Dendritic cell treated with granulocyte-macrophage colony-stimulating factor and Interleukin-4, amounts not matched to agents 40 ng/mL and 50 ng/mL, for 4 days (primary cell): ENCODE results near the gene RPAP2.
"Not testable (repeated sequence)": the region's sequence is repeated elsewhere in the genome, so short reads cannot be mapped to it uniquely, and the experiment has no call there.

Experiments used
- H3K27ac Mint-ChIP-seq: one replicate; pipeline ENCODE4 v1.8.0; 2022; ENCODE audit warnings: mild to moderate bottlenecking, mixed read lengths
- H3K27me3 Mint-ChIP-seq: one replicate; pipeline ENCODE4 v1.8.0; 2022; ENCODE audit warnings: mild to moderate bottlenecking, mixed read lengths
- H3K36me3 Mint-ChIP-seq: one replicate; pipeline ENCODE4 v1.8.0; 2022; ENCODE audit warnings: low read depth, mixed read lengths
- H3K4me1 Mint-ChIP-seq: one replicate; pipeline ENCODE4 v1.8.0; 2022; ENCODE audit warnings: low read depth, mixed read lengths
- H3K4me3 Mint-ChIP-seq: one replicate; pipeline ENCODE4 v1.8.0; 2022; ENCODE audit warnings: mild to moderate bottlenecking, moderate library complexity, mixed read lengths
- H3K9me3 Mint-ChIP-seq: one replicate; pipeline ENCODE4 v1.8.0; 2022; ENCODE audit warnings: mixed read lengths
- intact Hi-C: fragments of 100-400 bp; cut with micrococcal nuclease; formaldehyde crosslinking; loops from one replicate; pipeline ENCODE4 v1.15.0; 2022

RPAP2 gene

GRCh38 chr1:92430030-92430429, 131.2 kb downstream of the RPAP2 start:
- no peak overlapping the region for H3K27ac Mint-ChIP-seq
- intact Hi-C loops = no loop called here
- no peaks in the 10 kb centered on the region for H3K36me3 Mint-ChIP-seq
- H3K27me3 Mint-ChIP-seq = no peaks in the 10 kb centered on the region
- peaks cover under 1% of the 10 kb centered on the region for H3K9me3 Mint-ChIP-seq
- no peak overlapping the region for H3K4me3 Mint-ChIP-seq
- no peaks in the 10 kb centered on the region for H3K4me1 Mint-ChIP-seq

- H3K4me3 Mint-ChIP-seq, H3K27ac Mint-ChIP-seq, intact Hi-C loops, H3K4me1 Mint-ChIP-seq, H3K27me3 Mint-ChIP-seq, H3K36me3 Mint-ChIP-seq: not testable (repeated sequence)
- peaks cover 11% of the 10 kb centered on the region for H3K9me3 Mint-ChIP-seq
Measured at GRCh38 chr1:92434572-92434971, 135.7 kb downstream of the RPAP2 start.

DNA sequence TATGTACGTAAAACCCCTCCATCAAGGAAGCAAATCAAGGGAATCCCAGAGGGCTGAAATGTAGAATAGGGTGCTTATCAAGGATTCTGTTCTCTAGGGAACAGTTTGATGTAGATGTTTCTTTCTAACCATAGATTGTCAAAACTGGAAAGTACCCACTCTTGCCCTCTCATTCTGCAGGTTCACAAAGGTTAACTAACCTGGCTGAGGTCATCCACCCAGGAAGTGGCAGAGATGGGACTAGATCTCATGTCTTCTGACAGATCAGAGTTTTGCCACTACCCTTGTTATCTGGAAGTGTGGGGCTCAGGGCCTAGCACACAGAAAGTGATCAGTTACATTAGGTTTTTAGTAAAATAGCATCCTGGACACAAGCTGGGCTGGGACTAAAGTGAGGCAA, 140.4 kb downstream of the RPAP2 start:
- no peak overlapping the region for H3K4me3 Mint-ChIP-seq
- H3K4me1 Mint-ChIP-seq = peaks cover 4% of the 10 kb centered on the region
- intact Hi-C loops = no loop called here
- peaks cover 11% of the 10 kb centered on the region for H3K9me3 Mint-ChIP-seq
- no peaks in the 10 kb centered on the region for H3K36me3 Mint-ChIP-seq
- H3K27me3 Mint-ChIP-seq = no peaks in the 10 kb centered on the region
- H3K27ac Mint-ChIP-seq = no peak overlapping the region

- Mint-ChIP-seq H3K4me1 (peaks cover 9% of the 10 kb centered on the region), H3K27ac (no peak overlapping the region), H3K36me3 (no peaks in the 10 kb centered on the region), H3K9me3 (no peaks in the 10 kb centered on the region), H3K4me3 (no peak overlapping the region), H3K27me3 (no peaks in the 10 kb centered on the region)
- intact Hi-C loops = no loop called here
Measured at GRCh38 chr1:92441316-92441696, 142.4 kb downstream of the RPAP2 start.

GRCh38 chr1:92441697-92442342, 143.0 kb downstream of the RPAP2 start:
- no peaks in the 10 kb centered on the region for H3K36me3 Mint-ChIP-seq
- no peaks in the 10 kb centered on the region for H3K27me3 Mint-ChIP-seq
- intact Hi-C loops = no loop called here
- no peaks in the 10 kb centered on the region for H3K9me3 Mint-ChIP-seq
- peaks cover 14% of the 10 kb centered on the region for H3K4me1 Mint-ChIP-seq
- no peak overlapping the region for H3K4me3 Mint-ChIP-seq
- H3K27ac Mint-ChIP-seq = no peak overlapping the region

- intact Hi-C loops = no loop called here
- no peaks in the 10 kb centered on the region for H3K27me3 Mint-ChIP-seq
- H3K27ac Mint-ChIP-seq = no peak overlapping the region
- H3K4me3 Mint-ChIP-seq = no peak overlapping the region
- no peaks in the 10 kb centered on the region for H3K36me3 Mint-ChIP-seq
- no peaks in the 10 kb centered on the region for H3K9me3 Mint-ChIP-seq
- peaks cover 19% of the 10 kb centered on the region for H3K4me1 Mint-ChIP-seq
Measured at GRCh38 chr1:92442351-92442750, 143.5 kb downstream of the RPAP2 start.

DNA sequence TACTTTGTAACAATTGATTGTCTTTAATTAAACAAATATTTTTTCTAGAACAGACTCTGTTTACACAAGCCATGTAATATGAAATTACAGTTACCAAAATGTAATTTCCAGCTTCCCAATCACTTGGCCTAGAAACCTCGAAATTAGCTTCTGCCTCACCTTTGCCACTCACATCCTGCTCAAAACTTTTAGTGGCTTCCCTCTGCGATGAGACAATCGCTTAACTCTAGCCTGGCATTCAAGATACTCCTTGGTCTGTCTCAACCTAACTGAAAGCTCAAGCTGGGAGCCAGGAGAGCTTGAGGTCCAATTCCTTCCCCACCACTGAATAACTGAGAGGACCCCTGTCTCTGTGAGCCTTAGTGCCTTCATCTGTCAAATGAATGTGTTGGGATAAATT, 145.0 kb downstream of the RPAP2 start:
- H3K27ac Mint-ChIP-seq = no peak overlapping the region
- intact Hi-C loops = no loop called here
- no peaks in the 10 kb centered on the region for H3K27me3 Mint-ChIP-seq
- H3K4me3 Mint-ChIP-seq = no peak overlapping the region
- no peaks in the 10 kb centered on the region for H3K9me3 Mint-ChIP-seq
- peaks cover 25% of the 10 kb centered on the region for H3K4me1 Mint-ChIP-seq
- no peaks in the 10 kb centered on the region for H3K36me3 Mint-ChIP-seq

DNA sequence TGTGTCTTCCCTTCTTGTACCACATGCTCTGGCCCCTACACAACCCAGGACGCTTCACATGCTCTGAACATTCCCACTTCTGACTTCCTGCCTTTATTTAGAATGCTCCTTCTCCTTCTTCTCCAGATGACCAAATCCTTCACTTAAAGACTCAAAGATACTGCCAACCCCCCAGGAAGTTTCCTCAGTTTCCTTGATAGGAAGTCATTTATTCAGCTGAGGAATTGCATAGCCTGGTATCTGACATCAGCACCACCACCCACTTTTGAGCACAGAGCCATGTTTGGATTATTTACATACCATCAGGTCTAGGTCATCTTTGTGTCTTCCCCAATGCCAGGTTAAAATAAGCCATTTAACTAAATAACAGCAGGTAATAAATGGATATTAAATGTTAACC, 145.5 kb downstream of the RPAP2 start:
- H3K36me3 Mint-ChIP-seq = no peaks in the 10 kb centered on the region
- H3K27ac Mint-ChIP-seq = no peak overlapping the region
- H3K27me3 Mint-ChIP-seq = no peaks in the 10 kb centered on the region
- intact Hi-C loops = no loop called here
- H3K9me3 Mint-ChIP-seq = no peaks in the 10 kb centered on the region
- H3K4me3 Mint-ChIP-seq = no peak overlapping the region
- H3K4me1 Mint-ChIP-seq = peaks cover 25% of the 10 kb centered on the region

GRCh38 chr1:92445865-92446264, 147.0 kb downstream of the RPAP2 start:
- no peak overlapping the region for H3K4me3 Mint-ChIP-seq
- no peaks in the 10 kb centered on the region for H3K36me3 Mint-ChIP-seq
- H3K27ac Mint-ChIP-seq = no peak overlapping the region
- intact Hi-C loops = no loop called here
- peaks cover 25% of the 10 kb centered on the region for H3K4me1 Mint-ChIP-seq
- H3K27me3 Mint-ChIP-seq = no peaks in the 10 kb centered on the region
- H3K9me3 Mint-ChIP-seq = no peaks in the 10 kb centered on the region

- intact Hi-C loops = no loop called here
- Mint-ChIP-seq H3K4me3 (no peak overlapping the region), H3K4me1 (peaks cover 25% of the 10 kb centered on the region), H3K9me3 (no peaks in the 10 kb centered on the region), H3K36me3 (no peaks in the 10 kb centered on the region), H3K27ac (no peak overlapping the region), H3K27me3 (no peaks in the 10 kb centered on the region)
Measured at GRCh38 chr1:92446546-92446945, 147.7 kb downstream of the RPAP2 start.

- H3K27me3 Mint-ChIP-seq = no peaks in the 10 kb centered on the region
- H3K27ac Mint-ChIP-seq = no peak overlapping the region
- H3K36me3 Mint-ChIP-seq = no peaks in the 10 kb centered on the region
- H3K4me3 Mint-ChIP-seq = no peak overlapping the region
- no peaks in the 10 kb centered on the region for H3K9me3 Mint-ChIP-seq
- intact Hi-C loops = no loop called here
- peaks cover 25% of the 10 kb centered on the region for H3K4me1 Mint-ChIP-seq
Measured at GRCh38 chr1:92447033-92447681, 148.3 kb downstream of the RPAP2 start.

DNA sequence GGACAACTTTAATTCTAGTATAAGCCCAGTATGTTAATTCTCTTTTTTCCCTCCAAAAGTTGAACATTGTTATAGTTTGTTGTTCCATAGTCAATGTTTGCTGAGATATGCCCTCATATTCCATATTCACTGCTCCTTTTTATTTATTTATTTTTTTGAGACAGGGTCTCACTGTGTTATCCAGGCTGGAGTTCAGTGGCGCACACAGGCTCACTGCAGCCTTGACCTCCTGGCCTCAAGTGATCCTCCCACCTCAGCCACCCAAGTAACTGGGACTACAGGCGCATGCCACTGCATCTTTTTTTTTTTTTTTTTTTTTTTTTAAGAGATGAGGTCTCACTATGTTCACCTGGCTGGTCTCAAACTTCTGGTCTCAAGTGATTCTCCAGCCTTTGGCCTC, 149.1 kb downstream of the RPAP2 start:
- Mint-ChIP-seq H3K4me3 (no peak overlapping the region), H3K27me3 (no peaks in the 10 kb centered on the region), H3K36me3 (no peaks in the 10 kb centered on the region), H3K27ac (no peak overlapping the region), H3K4me1 (peaks cover 25% of the 10 kb centered on the region), H3K9me3 (no peaks in the 10 kb centered on the region)
- intact Hi-C loops = no loop called here
